Right ventricle myocardium inferior (tissue), 1 donor: ENCODE data around the gene RIMS1. TPM values are rescaled to one million over a fixed set of nuclear protein-coding genes. Genes with fewer than 3 reads are reported as not detected.

ENCODE experiments used
- ATAC-seq: fragments of 200-7000 bp; cut with Tn5 transposase; one replicate; pipeline ENCODE4 v1.9.1; 2020; ENCODE audit warnings: mild to moderate bottlenecking, moderate library complexity
- DNase-seq: peaks from one replicate; pipeline ENCODE4 v3.0.0; 2021; ENCODE audit errors: missing footprints
- intact Hi-C: fragments of 100-400 bp; cut with DNase I; formaldehyde crosslinking; loops from one replicate; pipeline ENCODE4 v1.11.0; 2022
- long read RNA-seq: library from polyadenylated mRNA; unstranded; transcript quantifications from one replicate; pipeline ENCODE4 v2.0.0, GENCODE V29; 2021
- total RNA-seq: library from RNA; stranded (reverse); fragmentation: NEBNext Ultra II Directional; extraction: Animal tissue kit (Norgen Biotek cat#: 25700); gene quantifications from one replicate; pipeline ENCODE4 v1.2.1, GENCODE V29; 2021
- donor health status: DM: no; HTN: yes; CAD: no; lungs with severe emphysema.

Gene RIMS1
- 1.3 TPM for total RNA-seq
- long read RNA-seq: 0 reads

DNA sequence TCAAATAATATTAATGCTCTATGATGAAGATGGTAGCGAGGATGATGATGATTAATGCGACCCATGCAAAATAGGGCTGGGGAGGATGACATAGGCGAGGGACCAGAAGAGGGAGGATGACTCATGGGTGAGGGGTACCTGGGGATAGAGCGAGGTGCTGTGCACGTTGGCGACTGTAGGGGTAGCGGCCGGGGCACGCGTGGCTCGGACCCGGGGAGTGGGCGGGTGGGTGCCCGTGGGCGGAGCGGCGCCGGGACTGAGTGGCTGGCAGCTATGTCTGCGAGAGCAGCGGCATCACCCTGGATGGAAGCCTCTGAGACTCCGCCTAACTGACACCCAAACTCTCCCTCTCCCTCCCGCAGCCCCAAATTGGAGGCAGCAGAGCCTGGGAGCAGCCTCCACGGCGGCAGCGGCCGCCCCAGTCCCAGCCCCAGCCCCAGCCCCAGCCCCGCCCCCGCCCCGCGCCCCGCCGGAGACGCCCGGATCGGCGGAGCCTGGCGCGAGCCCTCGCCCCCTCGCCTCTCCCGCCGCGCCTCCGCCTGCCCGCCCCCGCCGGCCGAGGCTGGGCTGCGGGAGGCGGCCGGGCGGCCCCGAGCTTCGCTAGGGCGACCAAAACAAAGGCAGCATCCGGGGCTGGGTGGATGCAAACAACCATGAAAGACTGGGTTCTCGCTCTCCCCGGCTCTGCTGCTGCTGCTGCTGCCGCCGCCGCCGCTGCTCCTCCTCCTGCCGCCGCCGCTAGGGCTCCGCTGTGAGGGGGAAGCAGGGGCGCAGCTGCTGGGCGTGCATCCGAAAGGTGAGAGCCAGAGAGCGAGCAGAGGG, at the start of gene RIMS1:
Gene RIMS1, plus strand, starts transcription at position 367 of the 822 bp plus-strand sequence. CDS start 474 bp downstream, outside the sequence.
- peak; percentile 23 for ATAC-seq
- intact Hi-C loops: no loop called here
- DNase-seq: no peak

- ATAC-seq: no peak
- intact Hi-C loops: no loop called here
These were observed 35.1 kb upstream of the RIMS1 start for GRCh38 chr6:71851214-71851613.

DNA sequence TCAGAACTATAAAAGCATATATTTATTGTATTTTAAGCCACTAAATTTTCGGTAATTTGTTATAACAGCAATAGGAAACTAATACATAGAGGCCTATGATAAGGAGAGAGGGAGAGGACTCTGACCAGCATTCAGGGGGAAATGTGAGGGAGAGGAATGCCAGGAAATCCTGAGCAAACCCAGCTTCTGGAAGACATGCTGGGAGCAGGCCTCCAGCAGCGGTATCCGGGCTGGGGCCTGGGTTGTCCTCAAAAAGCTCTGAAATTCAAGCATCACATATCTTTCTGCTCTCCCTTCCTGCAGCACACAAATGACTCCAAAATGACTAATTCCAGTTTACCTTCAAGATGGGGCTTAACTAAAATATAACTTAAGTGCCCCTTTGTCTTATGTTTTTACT, 33.4 kb upstream of the RIMS1 start:
- intact Hi-C loops: no loop called here
- DNase-seq: no peak
- no peak for ATAC-seq

More at GRCh38 chr6:71851214-71851613, 35.1 kb upstream of the RIMS1 start:
- no peak for DNase-seq

DNA sequence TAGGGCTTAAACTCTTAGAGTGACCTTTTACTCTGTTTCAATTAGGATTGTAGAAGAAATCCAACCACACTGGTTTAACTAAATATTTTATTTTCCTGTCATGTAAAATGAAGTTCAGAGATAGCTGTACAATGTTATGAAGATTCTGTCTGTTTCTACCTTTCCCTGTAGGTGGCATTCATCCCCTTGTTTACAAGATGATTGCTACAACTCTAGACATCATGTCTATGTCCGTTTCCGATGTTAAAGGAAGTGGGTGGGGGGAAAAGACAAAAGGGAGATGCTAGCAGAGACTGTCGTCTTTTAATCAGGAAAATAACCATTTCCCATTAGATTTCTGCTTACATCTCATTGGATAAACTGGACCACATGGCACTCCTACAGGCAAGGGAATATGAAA, 30.9 kb upstream of the RIMS1 start:
- intact Hi-C loops: no loop called here
- DNase-seq (no peak), ATAC-seq (no peak)

GRCh38 chr6:71879016-71879415, 7.3 kb upstream of the RIMS1 start:
- intact Hi-C loops: no loop called here
- ATAC-seq (no peak), DNase-seq (no peak)

- intact Hi-C loops: no loop called here
- ATAC-seq: no peak
- peak; percentile 66 for DNase-seq
These were observed 825 bp downstream of the RIMS1 start for GRCh38 chr6:71887006-71887743.

DNA sequence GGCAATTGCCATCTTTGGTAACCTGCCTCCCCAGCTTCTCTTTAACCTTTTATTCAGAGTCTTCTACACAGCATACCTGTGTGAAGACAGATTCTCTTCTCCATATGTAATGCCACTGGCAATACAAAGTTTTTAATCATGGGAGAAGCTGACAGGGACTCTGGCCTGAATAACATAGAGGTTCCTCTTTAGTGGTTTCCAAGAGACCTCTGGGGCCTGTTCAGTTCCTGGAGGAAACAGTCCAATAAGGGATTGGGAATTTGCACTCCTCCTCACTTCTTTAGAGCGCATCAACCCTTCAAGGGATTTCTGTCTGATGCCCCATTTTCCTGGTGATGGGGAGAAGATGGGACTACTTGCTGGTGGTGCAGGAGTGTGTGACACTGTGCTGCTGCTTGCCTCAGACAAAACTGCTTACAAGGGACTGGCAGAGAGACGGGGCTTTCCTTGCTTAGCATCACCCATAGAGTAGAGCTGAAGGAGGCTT, 1.4 kb downstream of the RIMS1 start:
- intact Hi-C loops: no loop called here
- ATAC-seq (no peak), DNase-seq (no peak)

GRCh38 chr6:71888756-71889340, 2.5 kb downstream of the RIMS1 start:
- intact Hi-C loops: no loop called here
- no peak for ATAC-seq
- DNase-seq: no peak

DNA sequence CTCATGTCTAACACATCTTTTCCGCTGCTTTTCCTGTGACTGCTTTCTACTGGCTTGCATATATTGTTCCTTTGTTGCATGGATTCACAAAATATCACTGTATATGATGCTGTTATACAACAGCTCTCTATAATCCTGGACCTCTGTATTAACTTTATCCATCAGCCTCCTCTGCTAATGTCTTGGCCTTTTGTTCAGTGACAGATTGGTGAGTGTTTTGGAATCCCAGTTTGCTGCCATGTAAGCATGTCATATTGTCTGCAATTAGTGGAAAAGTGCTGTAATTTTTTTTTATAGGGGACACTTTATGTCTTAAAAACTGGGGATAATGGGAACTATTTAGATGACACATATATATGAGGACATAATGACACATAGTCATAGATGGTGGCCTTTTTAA, 3.0 kb downstream of the RIMS1 start:
- DNase-seq (no peak), ATAC-seq (no peak)
- intact Hi-C loops: no loop called here

DNA sequence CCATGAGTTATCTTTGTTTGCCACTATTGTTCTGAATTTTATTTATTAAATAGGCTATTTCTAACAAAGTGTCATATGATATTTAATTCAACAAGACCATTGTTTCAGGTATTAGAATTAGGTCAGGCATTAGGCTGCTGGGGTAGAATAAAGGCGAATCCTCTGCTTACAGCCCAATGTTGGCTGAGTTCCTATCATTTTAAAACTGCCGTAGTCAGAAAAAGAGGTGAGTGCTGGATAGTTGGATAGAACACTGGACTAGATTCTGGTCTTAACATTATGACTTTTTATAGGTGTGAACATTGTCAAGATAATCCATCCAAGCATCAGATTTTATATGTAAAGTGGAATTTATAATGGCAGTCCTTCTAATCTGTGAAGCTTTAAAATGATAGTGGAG, 6.3 kb downstream of the RIMS1 start:
- DNase-seq (no peak), ATAC-seq (no peak)
- intact Hi-C loops: no loop called here

DNA sequence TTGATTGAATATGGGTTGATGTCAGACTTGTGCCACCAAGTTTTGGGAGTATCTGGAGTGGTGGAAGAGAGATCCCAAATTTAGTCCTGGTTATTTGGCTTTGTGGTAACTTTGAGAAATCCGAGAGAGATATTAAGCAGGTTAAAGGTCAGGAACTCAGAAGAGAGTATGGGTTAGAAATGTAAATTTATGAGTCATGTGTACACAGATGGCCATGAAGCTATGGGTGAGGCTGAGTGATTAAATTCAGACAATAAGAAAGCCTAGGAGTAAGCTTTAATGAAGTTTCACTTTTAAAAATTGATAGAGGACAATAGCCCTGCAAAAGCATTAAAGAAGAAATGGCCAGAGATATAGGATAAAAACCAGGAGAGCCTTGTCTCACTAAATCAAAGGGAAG, 14.3 kb downstream of the RIMS1 start:
- no peak for ATAC-seq

DNA sequence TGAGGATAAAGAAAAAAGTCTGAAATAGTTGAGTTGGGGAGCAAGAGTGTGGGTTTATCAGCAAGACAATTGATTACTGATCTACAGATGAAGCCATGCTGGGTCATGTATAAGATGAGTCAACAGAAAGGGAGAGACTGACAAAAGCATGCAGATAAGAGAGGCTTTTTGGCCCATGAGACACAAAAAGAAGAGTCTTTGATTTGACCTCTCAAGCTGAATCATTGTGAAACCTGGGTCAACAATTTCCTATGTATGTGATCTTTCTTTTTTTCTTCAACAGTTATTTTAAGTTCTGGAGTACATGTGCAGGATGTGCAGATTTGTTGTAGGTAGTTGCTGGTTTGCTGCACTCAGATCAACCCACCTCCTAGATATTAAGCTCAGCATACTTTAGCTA, 15.9 kb downstream of the RIMS1 start:
- ATAC-seq: no peak
- no peak for DNase-seq
- intact Hi-C loops: no loop called here

More for the DNA sequence above, 14.3 kb downstream of the RIMS1 start:
- no peak for DNase-seq
- intact Hi-C loops: no loop called here

GRCh38 chr6:71906813-71907212, 20.5 kb downstream of the RIMS1 start:
- DNase-seq (no peak), ATAC-seq (no peak)
- intact Hi-C loops: no loop called here

DNA sequence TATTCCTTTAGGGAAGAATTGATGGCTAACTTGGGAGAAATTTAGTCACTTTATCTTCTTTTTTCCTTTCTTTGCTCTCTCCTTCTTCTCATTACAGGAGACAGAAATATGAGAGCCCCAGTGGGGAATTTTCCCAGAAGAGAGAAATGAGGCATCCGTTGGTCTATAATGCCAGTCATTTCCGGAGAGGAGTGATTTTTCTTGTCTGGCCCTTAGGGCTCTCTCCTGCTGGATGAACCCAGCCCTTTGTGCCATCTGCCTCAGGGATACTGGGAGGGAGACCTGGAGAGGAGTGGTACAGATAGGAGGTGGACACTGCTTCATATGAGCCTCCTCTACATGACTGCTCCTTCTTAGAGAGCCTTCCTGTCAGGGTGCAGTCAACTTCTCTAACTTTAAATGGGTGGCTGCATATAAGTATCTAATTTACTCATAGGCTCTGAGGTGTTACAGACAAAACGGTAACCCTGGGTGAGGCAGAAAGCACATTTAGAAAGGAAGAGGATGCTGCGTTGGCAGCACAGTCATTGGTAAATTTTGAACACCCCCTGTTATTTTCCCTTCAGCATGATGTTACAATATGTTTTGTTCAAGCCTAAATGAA, 21.9 kb downstream of the RIMS1 start:
- ATAC-seq: no peak

GRCh38 chr6:71913444-71914234, 27.3 kb downstream of the RIMS1 start:
- DNase-seq (no peak), ATAC-seq (no peak)
- intact Hi-C loops: no loop called here

More for the DNA sequence above, 21.9 kb downstream of the RIMS1 start:
- intact Hi-C loops: no loop called here
- no peak for DNase-seq

DNA sequence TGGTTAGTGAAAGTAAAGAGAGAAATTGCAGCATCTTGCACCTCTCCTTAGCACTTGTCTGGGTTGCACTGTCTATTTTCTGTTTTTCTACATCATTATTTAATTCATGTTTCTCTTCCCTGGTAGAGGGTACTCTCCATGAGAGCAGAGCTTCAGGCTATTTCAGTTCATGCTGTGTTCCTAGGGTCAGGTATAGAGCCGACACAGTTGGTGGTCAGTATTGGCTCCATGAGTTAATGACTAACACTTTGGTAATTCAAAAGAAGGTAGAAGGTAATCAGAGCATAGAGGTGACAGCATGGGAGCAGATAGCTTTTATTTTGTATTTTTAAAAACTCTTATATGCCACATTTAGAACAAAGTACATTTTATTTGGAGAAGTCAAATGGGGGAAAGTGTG, 42.7 kb downstream of the RIMS1 start:
- DNase-seq (no peak), ATAC-seq (no peak)
- intact Hi-C loops: no loop called here

DNA sequence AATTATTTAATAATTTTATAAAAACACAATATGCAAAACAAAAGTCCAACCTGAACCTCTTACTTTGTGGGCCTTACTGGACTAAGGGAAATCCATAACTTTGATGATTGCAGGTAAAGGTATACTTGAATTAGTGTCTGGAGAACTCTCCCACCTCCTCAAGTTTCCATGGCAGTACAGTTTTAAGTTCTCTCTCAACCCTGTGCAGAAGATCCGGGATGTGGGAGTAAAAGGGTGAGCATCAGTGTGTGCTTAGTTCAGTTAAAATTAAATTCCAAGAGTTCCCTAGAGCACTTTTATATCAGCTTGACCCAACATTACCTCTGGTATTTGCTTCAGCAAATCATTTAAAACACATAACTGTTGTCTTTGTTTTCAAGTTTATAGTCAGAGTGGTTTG, 47.5 kb downstream of the RIMS1 start:
- no peak for DNase-seq
- intact Hi-C loops: no loop called here
- no peak for ATAC-seq

GRCh38 chr6:71965404-71965803, 79.1 kb downstream of the RIMS1 start:
- intact Hi-C loops: no loop called here
- ATAC-seq: no peak
- no peak for DNase-seq

GRCh38 chr6:71967436-71967835, 81.1 kb downstream of the RIMS1 start:
- DNase-seq (no peak), ATAC-seq (no peak)
- intact Hi-C loops: no loop called here
